ENCODE results near the gene AFDN.

Gene AFDN

GRCh38 chr6:167933290-167933689 is 106.6 kb downstream of the AFDN start:
- no peak for TF ChIP-seq CTCF (IDR thresholded peaks at IDR 0.05)

DNA sequence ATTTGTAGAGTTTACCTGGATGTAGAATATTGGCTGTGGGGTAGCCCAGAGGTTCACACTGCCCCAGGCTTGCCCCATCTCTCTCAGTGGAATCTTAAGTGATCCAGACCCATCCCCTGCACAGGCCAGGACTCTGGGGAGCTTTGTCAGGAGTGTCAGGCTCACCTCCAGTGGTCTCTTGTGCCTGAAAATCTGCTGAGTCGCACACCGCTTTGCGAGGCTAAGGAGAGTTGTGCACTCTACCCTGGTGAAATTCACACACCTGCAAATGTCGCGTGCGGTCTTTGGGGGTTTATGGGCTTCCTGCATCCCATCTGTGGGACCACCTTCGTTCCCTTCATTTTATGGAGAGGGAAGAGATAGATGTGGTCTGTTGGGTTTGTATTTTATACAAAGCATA is 107.1 kb downstream of the AFDN start:
- TF ChIP-seq CTCF (IDR thresholded peaks at IDR 0.05): no peak

- no peak for TF ChIP-seq CTCF (IDR thresholded peaks at IDR 0.05)
These were observed 107.7 kb downstream of the AFDN start for GRCh38 chr6:167934426-167934864.

DNA sequence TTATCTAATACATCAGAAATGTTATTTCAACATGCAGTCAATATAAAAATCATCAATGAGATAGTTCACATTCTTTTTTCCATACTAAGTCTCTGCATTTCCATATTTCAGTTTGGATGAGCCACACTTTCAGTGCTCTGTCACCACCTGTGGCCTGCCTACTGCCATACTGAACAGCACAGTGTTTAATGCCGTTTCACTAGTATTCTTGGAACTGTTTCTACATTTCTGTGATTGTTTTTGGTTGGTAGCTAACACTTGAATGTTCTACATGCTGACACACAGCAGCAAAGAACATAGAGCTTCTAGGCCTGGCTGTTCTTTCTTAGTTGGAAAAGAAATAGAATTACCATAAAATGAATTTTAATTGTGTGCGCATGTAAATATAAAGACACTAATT is 109.3 kb downstream of the AFDN start:
- no peak for TF ChIP-seq CTCF (IDR thresholded peaks at IDR 0.05)

DNA sequence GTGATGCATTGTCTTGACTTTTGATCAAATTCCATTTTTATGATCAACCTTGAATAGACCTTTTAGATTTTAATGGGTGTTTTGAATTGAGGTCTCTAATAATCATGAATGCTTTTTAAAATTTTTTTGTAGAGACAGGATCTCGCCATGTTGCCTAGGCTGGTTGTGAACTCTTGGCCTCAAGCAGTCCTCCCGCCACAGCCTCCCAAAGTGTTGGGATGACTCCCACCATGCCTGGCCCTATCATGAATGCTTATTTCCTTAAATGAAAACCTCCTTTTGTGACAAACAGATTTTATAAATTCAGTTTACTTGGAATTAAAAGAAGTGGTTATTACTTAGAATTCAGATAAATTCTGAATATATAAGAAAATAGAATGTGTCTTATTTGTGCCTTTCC is 110.6 kb downstream of the AFDN start:
- no peak for TF ChIP-seq CTCF (IDR thresholded peaks at IDR 0.05)

DNA sequence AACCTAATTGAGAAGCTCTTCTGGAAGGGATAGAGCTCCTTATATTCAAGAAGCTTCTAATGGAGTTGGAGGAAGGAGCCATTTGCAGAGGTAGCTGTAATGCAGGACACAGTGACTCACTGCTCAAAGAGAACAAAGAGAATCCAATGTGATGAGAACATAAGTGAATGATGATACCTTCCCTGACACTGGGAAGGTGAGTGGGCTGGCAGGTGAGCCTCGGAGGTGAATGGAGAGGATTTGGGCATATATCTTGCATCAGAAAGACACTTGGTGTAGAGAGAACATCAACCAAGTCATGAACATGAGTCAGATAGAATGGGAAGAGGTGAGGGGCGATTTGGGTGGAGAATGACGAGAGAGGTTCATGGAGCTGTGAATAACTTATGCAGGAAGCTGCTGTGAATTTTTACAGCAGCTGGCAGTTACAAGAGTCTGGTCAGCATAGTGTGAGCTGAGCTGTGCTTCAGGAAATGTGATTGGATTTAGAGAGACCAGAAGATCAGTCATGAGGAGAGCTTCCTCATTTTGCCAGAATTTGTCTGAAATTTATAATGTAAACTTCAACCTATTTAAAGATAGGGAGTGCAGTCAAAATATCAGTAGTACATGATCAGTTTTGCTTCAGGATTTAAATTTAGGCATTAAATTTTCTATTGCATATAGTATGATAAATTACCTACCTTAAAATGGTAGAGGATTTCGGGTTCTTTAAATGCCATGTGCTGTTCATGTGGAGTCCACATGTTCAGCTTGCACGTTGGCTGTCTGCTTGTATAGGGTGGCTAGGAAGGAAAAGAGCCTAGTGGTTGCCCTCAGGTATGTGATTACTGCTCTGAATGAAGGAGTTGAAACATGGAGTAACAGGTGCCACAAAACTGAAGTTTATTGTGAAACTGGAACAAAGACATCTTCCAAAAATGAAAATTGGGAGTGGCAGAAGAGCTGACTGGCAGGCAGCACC is 111.5 kb downstream of the AFDN start:
- no peak for TF ChIP-seq CTCF (IDR thresholded peaks at IDR 0.05)

DNA sequence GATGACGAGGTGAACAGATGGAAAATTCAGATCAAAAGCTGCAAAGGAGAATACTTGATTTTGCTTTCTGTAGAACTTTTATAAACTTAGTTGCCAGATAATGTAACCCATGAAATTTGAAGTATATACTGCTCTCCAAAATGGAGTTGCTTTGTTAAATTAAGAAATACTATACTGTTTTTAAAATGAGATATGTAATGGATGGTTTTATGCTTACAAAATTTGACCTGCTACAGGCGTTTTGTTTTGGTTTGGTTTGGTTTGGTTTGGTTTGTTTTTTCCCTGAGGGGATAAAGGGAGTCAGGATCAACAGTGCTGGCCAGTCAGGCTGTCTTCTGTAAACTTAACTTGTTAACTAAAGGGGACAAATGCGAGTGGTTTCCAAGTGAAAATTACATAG is 115.1 kb downstream of the AFDN start:
- no peak for TF ChIP-seq CTCF (IDR thresholded peaks at IDR 0.05)

Data from LNCAP (cell line).